LoVo (cell line): Measurements from ENCODE around the gene OGDH.
"Not testable (repeated sequence)": the region's sequence is repeated elsewhere in the genome, so short reads cannot be mapped to it uniquely, and the experiment has no call there.

Experiments
- DNase-seq: peaks from one replicate; pipeline ENCODE4 v3.0.0-alpha.2; 2016; ENCODE audit warnings: low spot score

The OGDH gene

GRCh38 chr7:44580945-44581878 is 25.2 kb upstream of the OGDH start:
- no peak for DNase-seq

- DNase-seq, result peak; percentile 100
These were observed 24.4 kb upstream of the OGDH start, which contains the start of gene TMED4 for GRCh38 chr7:44581879-44582603. Gene TMED4 (minus strand): TSS chr7:44582231. CDS start chr7:44582206, 25 bp downstream.

GRCh38 chr7:44583146-44583865 is 23.1 kb upstream of the OGDH start:
- DNase-seq, result no peak

GRCh38 chr7:44587843-44588711 is 18.4 kb upstream of the OGDH start:
- DNase-seq, result peak; percentile 58

GRCh38 chr7:44590910-44591309 is 15.5 kb upstream of the OGDH start:
- DNase-seq, result no peak

- DNase-seq, result no peak
These were observed 10.3 kb upstream of the OGDH start for GRCh38 chr7:44595934-44596635.

- not testable (repeated sequence) for DNase-seq
These were observed 9.2 kb upstream of the OGDH start for GRCh38 chr7:44597181-44597580.

- DNase-seq, result no peak
These were observed 7.2 kb upstream of the OGDH start for GRCh38 chr7:44599222-44599621.

GRCh38 chr7:44602576-44602910 is 3.9 kb upstream of the OGDH start:
- no peak for DNase-seq

- DNase-seq, result no peak
These were observed 3.2 kb upstream of the OGDH start for GRCh38 chr7:44603193-44603592.

- no peak for DNase-seq
These were observed 1.5 kb upstream of the OGDH start for GRCh38 chr7:44604941-44605340.

GRCh38 chr7:44607141-44608068 is 978 bp downstream of the OGDH start:
- DNase-seq, result no peak

- DNase-seq, result peak; percentile 58
These were observed 2.7 kb downstream of the OGDH start for GRCh38 chr7:44608916-44609648.

- DNase-seq, result no peak
These were observed 3.4 kb downstream of the OGDH start for GRCh38 chr7:44609829-44610228.

GRCh38 chr7:44615149-44615611 is 8.8 kb downstream of the OGDH start:
- no peak for DNase-seq

- DNase-seq, result no peak
These were observed 9.4 kb downstream of the OGDH start for GRCh38 chr7:44615793-44616192.

GRCh38 chr7:44616545-44616944 is 10.1 kb downstream of the OGDH start:
- DNase-seq, result no peak

- no peak for DNase-seq
These were observed 10.9 kb downstream of the OGDH start for GRCh38 chr7:44617225-44617890.
